Mesenchymal stem cell (in vitro differentiated cells and primary cell): ENCODE measurements around the gene IL1RAPL1.

Source experiments
- DNase-seq: peaks from one replicate; pipeline ENCODE4 v3.0.0-alpha.2; 2013
- H2AFZ ChIP-seq: one replicate; pipeline ENCODE4 v1.6.1; 2013; ENCODE audit warnings: low read depth, mild to moderate bottlenecking, control low read depth, inconsistent platforms, low read length, moderate library complexity
- H2AK5ac ChIP-seq: 2 replicates; pipeline ENCODE4 v1.6.1; 2013; ENCODE audit warnings: low read length, moderate library complexity, mild to moderate bottlenecking, inconsistent platforms; ENCODE audit not compliant: severe bottlenecking
- H2BK120ac ChIP-seq: one replicate; pipeline ENCODE4 v1.6.1; 2013; ENCODE audit warnings: low read depth, mild to moderate bottlenecking, inconsistent platforms, low read length, moderate library complexity
- H2BK12ac ChIP-seq, 2 experiments: one replicate each; pipeline ENCODE4 v1.6.1; 2013; ENCODE audit warnings: inconsistent platforms in 2 of 2, low read length in 2 of 2, mild to moderate bottlenecking in 2 of 2, moderate library complexity in 2 of 2, control low read depth in 1 of 2
- H2BK15ac ChIP-seq: one replicate; pipeline ENCODE4 v1.6.1; 2013; ENCODE audit warnings: mild to moderate bottlenecking, low read depth, inconsistent platforms; ENCODE audit not compliant: poor library complexity, severe bottlenecking
- H2BK5ac ChIP-seq: 2 replicates; pipeline ENCODE4 v1.6.1; 2013; ENCODE audit warnings: low read depth, mild to moderate bottlenecking, low read length, control low read depth, inconsistent platforms; ENCODE audit not compliant: poor library complexity, severe bottlenecking
- H3K14ac ChIP-seq, 2 experiments: one replicate each; pipeline ENCODE4 v1.6.1; 2013; ENCODE audit warnings: inconsistent platforms in 2 of 2, low read length in 2 of 2, control low read depth in 1 of 2, mild to moderate bottlenecking in 1 of 2, moderate library complexity in 1 of 2
- H3K18ac ChIP-seq, 2 experiments: one replicate each; pipeline ENCODE4 v1.6.1; 2013; ENCODE audit warnings: inconsistent platforms in 2 of 2, low read length in 2 of 2, control low read depth in 1 of 2, low read depth in 1 of 2, mild to moderate bottlenecking in 1 of 2
- H3K23ac ChIP-seq, 2 experiments: one replicate each; pipeline ENCODE4 v1.6.1; 2013; ENCODE audit warnings: inconsistent platforms in 2 of 2, low read length in 2 of 2, mild to moderate bottlenecking in 2 of 2, moderate library complexity in 2 of 2, control low read depth in 1 of 2
- H3K27ac ChIP-seq: 2 replicates; pipeline ENCODE4 v1.5.1; 2013; ENCODE audit warnings: mild to moderate bottlenecking, moderate library complexity, low read length, control low read depth, inconsistent platforms; ENCODE audit not compliant: poor library complexity, severe bottlenecking
- H3K27me3 ChIP-seq, 2 experiments: 2 replicates each; pipeline versions ENCODE4 v1.6.1 to v1.7.0; 2013; ENCODE audit warnings: low read length in 2 of 2, mild to moderate bottlenecking in 2 of 2, moderate library complexity in 2 of 2, control low read depth in 1 of 2, inconsistent platforms in 1 of 2; ENCODE audit not compliant: control insufficient read depth in 1 of 2, insufficient read depth in 1 of 2
- H3K36me3 ChIP-seq, 2 experiments: 2 replicates each; pipeline versions ENCODE4 v1.6.1 to v1.7.0; 2013; ENCODE audit warnings: low read length in 2 of 2, control low read depth in 1 of 2, inconsistent platforms in 1 of 2, low read depth in 1 of 2, mild to moderate bottlenecking in 1 of 2; ENCODE audit not compliant: insufficient read depth in 2 of 2, control insufficient read depth in 1 of 2
- H3K4ac ChIP-seq, 2 experiments: one replicate each; pipeline ENCODE4 v1.6.1; 2013; ENCODE audit warnings: inconsistent platforms in 2 of 2, low read length in 2 of 2, mild to moderate bottlenecking in 2 of 2, moderate library complexity in 2 of 2, control low read depth in 1 of 2, low read depth in 1 of 2
- H3K4me1 ChIP-seq: 2 replicates; pipeline ENCODE4 v1.6.1; 2013; ENCODE audit warnings: low read depth, low read length, control low read depth; ENCODE audit not compliant: control insufficient read depth, insufficient read depth
- H3K4me2 ChIP-seq: 2 replicates; pipeline ENCODE4 v1.6.1; 2013; ENCODE audit warnings: low read length, mild to moderate bottlenecking, inconsistent platforms; ENCODE audit not compliant: poor library complexity, severe bottlenecking
- H3K4me3 ChIP-seq, 2 experiments: 2 replicates each; pipeline versions ENCODE4 v1.5.1 to v1.7.0; 2013; ENCODE audit warnings: low read length in 2 of 2, mild to moderate bottlenecking in 2 of 2, control low read depth in 1 of 2, low read depth in 1 of 2; ENCODE audit not compliant: insufficient read depth in 1 of 2
- H3K79me1 ChIP-seq: replicated peaks from 2 replicates; pipeline ENCODE4 v1.6.1; 2013; ENCODE audit warnings: mild to moderate bottlenecking, control low read depth, low read length, inconsistent platforms; ENCODE audit not compliant: poor library complexity, severe bottlenecking
- H3K9ac ChIP-seq: 2 replicates; pipeline ENCODE4 v1.7.0; 2013; ENCODE audit warnings: mild to moderate bottlenecking, low read length, moderate library complexity
- H3K9me3 ChIP-seq: 2 replicates; pipeline ENCODE4 v1.7.0; 2013; ENCODE audit warnings: mild to moderate bottlenecking, low read length; ENCODE audit not compliant: control insufficient read depth
- H4K8ac ChIP-seq: one replicate; pipeline ENCODE4 v1.6.1; 2013; ENCODE audit warnings: inconsistent platforms, mild to moderate bottlenecking, low read length, moderate library complexity
- H4K91ac ChIP-seq: one replicate; pipeline ENCODE4 v1.6.1; 2013; ENCODE audit warnings: mild to moderate bottlenecking, low read length, inconsistent platforms
- WGBS: methylation state at CpG from one replicate; pipeline ENCODE4 v1.1.7; 2013; ENCODE audit warnings: mixed read lengths; 5-methylcytosine and 5-hydroxymethylcytosine counted together

Gene IL1RAPL1

GRCh38 chrX:29487714-29488113 is 900.5 kb downstream of the IL1RAPL1 start:
- Histone ChIP-seq H4K8ac (no peak overlapping the region), H2BK15ac (no peak overlapping the region), H3K27ac (no peak overlapping the region), H3K14ac (no peak overlapping the region), H4K91ac (no peak overlapping the region), H3K9ac (no peak overlapping the region), H2BK5ac (no peak overlapping the region), H3K18ac (no peak overlapping the region), H3K4me1 (no peaks in the 10 kb centered on the region), H3K4me2 (no peak overlapping the region), H3K27me3 (no peaks in the 10 kb centered on the region), H3K36me3 (no peaks in the 10 kb centered on the region), H2AK5ac (no peak overlapping the region), H3K4ac (no peak overlapping the region), H3K23ac (no peak overlapping the region), H2BK12ac (no peak overlapping the region), H2AFZ (no peak overlapping the region), H3K4me3 (no peak overlapping the region), H2BK120ac (no peak overlapping the region), H3K9me3 (no peaks in the 10 kb centered on the region), H3K79me1 (no peaks in the 10 kb centered on the region)
- DNase-seq = no peak
- 100% methylated on average over 1 of the region's 1 CpG for WGBS

GRCh38 chrX:29488919-29489318 is 901.7 kb downstream of the IL1RAPL1 start:
- H3K4ac ChIP-seq = no peak overlapping the region
- no peak overlapping the region for H3K4me2 ChIP-seq
- no peak overlapping the region for H3K9ac ChIP-seq
- no peak overlapping the region for H3K18ac ChIP-seq
- H3K9me3 ChIP-seq = no peaks in the 10 kb centered on the region
- no peak overlapping the region for H2AFZ ChIP-seq
- H3K23ac ChIP-seq = no peak overlapping the region
- no peak overlapping the region for H3K4me3 ChIP-seq
- no peak overlapping the region for H3K14ac ChIP-seq
- H2BK12ac ChIP-seq = no peak overlapping the region
- DNase-seq = no peak
- H3K36me3 ChIP-seq = no peaks in the 10 kb centered on the region
- H2BK120ac ChIP-seq = no peak overlapping the region
- no peak overlapping the region for H4K91ac ChIP-seq
- H2AK5ac ChIP-seq = no peak overlapping the region
- H3K4me1 ChIP-seq = no peaks in the 10 kb centered on the region
- no peak overlapping the region for H2BK5ac ChIP-seq
- H2BK15ac ChIP-seq = no peak overlapping the region
- no CpG with 5 or more reads among the region's 1 CpG for WGBS
- no peak overlapping the region for H4K8ac ChIP-seq
- no peak overlapping the region for H3K27ac ChIP-seq
- no peaks in the 10 kb centered on the region for H3K79me1 ChIP-seq
- no peaks in the 10 kb centered on the region for H3K27me3 ChIP-seq

- Histone ChIP-seq H2AK5ac (no peak overlapping the region), H3K27me3 (no peaks in the 10 kb centered on the region), H3K9me3 (no peaks in the 10 kb centered on the region), H3K23ac (no peak overlapping the region), H3K4me3 (no peak overlapping the region), H2AFZ (no peak overlapping the region), H3K36me3 (no peaks in the 10 kb centered on the region), H4K8ac (no peak overlapping the region), H3K4me2 (no peak overlapping the region), H2BK120ac (no peak overlapping the region), H4K91ac (no peak overlapping the region), H3K4ac (no peak overlapping the region), H3K9ac (no peak overlapping the region), H3K18ac (no peak overlapping the region), H3K27ac (no peak overlapping the region), H3K79me1 (no peaks in the 10 kb centered on the region), H3K14ac (no peak overlapping the region), H2BK12ac (no peak overlapping the region), H2BK15ac (no peak overlapping the region), H2BK5ac (no peak overlapping the region), H3K4me1 (no peaks in the 10 kb centered on the region)
- DNase-seq = no peak
- no CpG with 5 or more reads among the region's 2 CpGs for WGBS
Measured at GRCh38 chrX:29490606-29491005, 903.4 kb downstream of the IL1RAPL1 start.

- no CpG with 5 or more reads among the region's 3 CpGs for WGBS
- Histone ChIP-seq H2AK5ac (no peak overlapping the region), H3K23ac (no peak overlapping the region), H2BK120ac (no peak overlapping the region), H2AFZ (no peak overlapping the region), H2BK12ac (no peak overlapping the region), H3K27ac (no peak overlapping the region), H2BK5ac (no peak overlapping the region), H3K27me3 (no peaks in the 10 kb centered on the region), H3K14ac (no peak overlapping the region), H3K4me1 (no peaks in the 10 kb centered on the region), H3K4me3 (no peak overlapping the region), H3K18ac (no peak overlapping the region), H4K91ac (no peak overlapping the region), H4K8ac (no peak overlapping the region), H3K79me1 (no peaks in the 10 kb centered on the region), H3K9me3 (no peaks in the 10 kb centered on the region), H3K9ac (no peak overlapping the region), H3K4ac (no peak overlapping the region), H2BK15ac (no peak overlapping the region), H3K36me3 (no peaks in the 10 kb centered on the region), H3K4me2 (no peak overlapping the region)
- no peak for DNase-seq
Measured at GRCh38 chrX:29491659-29492058, 904.4 kb downstream of the IL1RAPL1 start.
